A172 (cell line): Measurements from ENCODE around the gene SEMA4D. TPM values are rescaled to one million over a fixed set of nuclear protein-coding genes. Genes with fewer than 3 reads are reported as not detected.
"Not testable (repeated sequence)": the region's sequence is repeated elsewhere in the genome, so short reads cannot be mapped to it uniquely, and the experiment has no call there.

Experiments
- DNase-seq: peaks from one replicate; pipeline ENCODE4 v3.0.0-alpha.2; 2015; ENCODE audit warnings: low spot score
- total RNA-seq: library from RNA; depleted of rRNA; stranded (reverse); fragments of >200 nt; shearing (Covaris generic); gene quantifications from 2 replicates; pipeline ENCODE4 v1.2.3, GENCODE V29; 2014

The SEMA4D gene
- total RNA-seq, 1 experiment from 2014 or later, result 5.1 TPM

GRCh38 chr9:89352874-89353649 is 144.9 kb downstream of the SEMA4D start:
- DNase-seq, result no peak

- DNase-seq, result no peak
Observed at GRCh38 chr9:89352451-89352850, 145.5 kb downstream of the SEMA4D start.

GRCh38 chr9:89351584-89352300 is 146.2 kb downstream of the SEMA4D start:
- DNase-seq, result no peak

- no peak for DNase-seq
Observed at GRCh38 chr9:89350988-89351557, 146.8 kb downstream of the SEMA4D start.

- no peak for DNase-seq
Observed at GRCh38 chr9:89349607-89350006, 148.3 kb downstream of the SEMA4D start.

GRCh38 chr9:89347651-89348050 is 150.3 kb downstream of the SEMA4D start:
- no peak for DNase-seq

GRCh38 chr9:89346696-89347095 is 151.2 kb downstream of the SEMA4D start:
- no peak for DNase-seq

GRCh38 chr9:89345476-89345875 is 152.4 kb downstream of the SEMA4D start:
- DNase-seq, result no peak

- DNase-seq, result not testable (repeated sequence)
Observed at GRCh38 chr9:89343812-89344211, 154.1 kb downstream of the SEMA4D start.

GRCh38 chr9:89342948-89343347 is 155.0 kb downstream of the SEMA4D start:
- no peak for DNase-seq

- no peak for DNase-seq
Observed at GRCh38 chr9:89342213-89342612, 155.7 kb downstream of the SEMA4D start.

- DNase-seq, result no peak
Observed at GRCh38 chr9:89340332-89340731, 157.6 kb downstream of the SEMA4D start.

GRCh38 chr9:89339807-89340206 is 158.1 kb downstream of the SEMA4D start:
- no peak for DNase-seq

GRCh38 chr9:89330513-89330912 is 167.4 kb downstream of the SEMA4D start:
- no peak for DNase-seq

GRCh38 chr9:89329917-89330316 is 168.0 kb downstream of the SEMA4D start:
- no peak for DNase-seq

GRCh38 chr9:89328064-89328463 is 169.8 kb downstream of the SEMA4D start:
- DNase-seq, result peak; percentile 44

- no peak for DNase-seq
Observed at GRCh38 chr9:89325733-89326132, 172.2 kb downstream of the SEMA4D start.

GRCh38 chr9:89323390-89323789 is 174.5 kb downstream of the SEMA4D start:
- DNase-seq, result no peak

GRCh38 chr9:89319015-89319905 is 178.7 kb downstream of the SEMA4D start:
- no peak for DNase-seq

- peak; percentile 97 for DNase-seq
Observed at GRCh38 chr9:89318123-89319014, 179.5 kb downstream of the SEMA4D start, which contains the start of gene SECISBP2. TSS of gene SECISBP2 (plus strand) at chr9:89318500. CDS start at chr9:89318577, 77 bp downstream.

GRCh38 chr9:89317282-89317681 is 180.6 kb downstream of the SEMA4D start:
- DNase-seq, result no peak
